Epithelial cell of esophagus (primary cell): ENCODE results near the gene CDH9.

ENCODE experiments used
- DNase-seq: peaks from one replicate; pipeline ENCODE4 v3.0.0; 2010; ENCODE audit warnings: low read depth
- H3K4me3 ChIP-seq: 2 replicates; pipeline ENCODE4 v1.5.1; 2011; ENCODE audit warnings: mild to moderate bottlenecking, low read length, control low read depth
- TF ChIP-seq, protein P1 (sequence below): IDR thresholded peaks from 2 replicates; pipeline ENCODE4 v1.5.1; 2011; ENCODE audit warnings: low read depth, mild to moderate bottlenecking, low read length, control low read depth, inconsistent platforms; ENCODE audit not compliant: insufficient read depth; ENCODE audit errors: missing control alignments

Gene CDH9

DNA sequence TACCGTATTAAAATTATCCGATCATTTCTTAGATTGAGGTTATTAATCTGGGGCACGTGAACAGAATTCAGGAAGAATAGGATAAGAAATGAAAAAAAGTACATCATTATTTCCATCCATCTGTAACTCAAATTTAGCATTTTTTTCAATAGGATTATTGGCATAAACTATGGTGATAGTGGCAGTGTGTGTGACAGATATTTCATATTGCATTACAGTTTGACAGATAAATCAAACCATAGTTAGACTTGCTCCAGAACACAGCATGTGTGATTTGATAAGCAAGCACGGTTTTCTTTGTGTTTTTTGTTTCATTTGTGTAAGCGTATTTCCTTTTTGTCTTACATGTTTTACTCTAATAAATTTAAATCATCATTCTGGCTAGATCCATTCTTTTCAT is 155.0 kb downstream of the CDH9 start:
- no peak for DNase-seq
- no peak overlapping the region for H3K4me3 ChIP-seq
- TF ChIP-seq, protein P1, sequence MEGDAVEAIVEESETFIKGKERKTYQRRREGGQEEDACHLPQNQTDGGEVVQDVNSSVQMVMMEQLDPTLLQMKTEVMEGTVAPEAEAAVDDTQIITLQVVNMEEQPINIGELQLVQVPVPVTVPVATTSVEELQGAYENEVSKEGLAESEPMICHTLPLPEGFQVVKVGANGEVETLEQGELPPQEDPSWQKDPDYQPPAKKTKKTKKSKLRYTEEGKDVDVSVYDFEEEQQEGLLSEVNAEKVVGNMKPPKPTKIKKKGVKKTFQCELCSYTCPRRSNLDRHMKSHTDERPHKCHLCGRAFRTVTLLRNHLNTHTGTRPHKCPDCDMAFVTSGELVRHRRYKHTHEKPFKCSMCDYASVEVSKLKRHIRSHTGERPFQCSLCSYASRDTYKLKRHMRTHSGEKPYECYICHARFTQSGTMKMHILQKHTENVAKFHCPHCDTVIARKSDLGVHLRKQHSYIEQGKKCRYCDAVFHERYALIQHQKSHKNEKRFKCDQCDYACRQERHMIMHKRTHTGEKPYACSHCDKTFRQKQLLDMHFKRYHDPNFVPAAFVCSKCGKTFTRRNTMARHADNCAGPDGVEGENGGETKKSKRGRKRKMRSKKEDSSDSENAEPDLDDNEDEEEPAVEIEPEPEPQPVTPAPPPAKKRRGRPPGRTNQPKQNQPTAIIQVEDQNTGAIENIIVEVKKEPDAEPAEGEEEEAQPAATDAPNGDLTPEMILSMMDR: no peak

DNA sequence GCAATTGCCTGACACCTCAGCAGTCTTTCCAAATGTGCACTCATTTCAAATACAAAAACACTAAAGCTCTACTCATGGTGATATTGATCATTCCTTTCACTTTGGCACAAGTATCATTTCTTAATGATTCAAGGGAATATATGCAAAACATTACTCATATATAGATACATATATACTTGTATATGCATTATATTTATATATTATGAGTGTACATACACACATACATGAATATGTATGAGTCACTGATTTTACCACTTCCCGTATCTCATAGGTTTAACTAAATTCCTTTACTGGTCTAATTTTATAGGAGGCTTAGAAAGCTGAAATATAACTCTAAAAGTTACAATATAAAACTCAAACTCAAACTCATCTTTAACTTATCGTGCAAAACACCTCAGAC is 156.5 kb downstream of the CDH9 start:
- no peak overlapping the region for H3K4me3 ChIP-seq
- TF ChIP-seq, protein P1: no peak
- peak; percentile 5 for DNase-seq

DNA sequence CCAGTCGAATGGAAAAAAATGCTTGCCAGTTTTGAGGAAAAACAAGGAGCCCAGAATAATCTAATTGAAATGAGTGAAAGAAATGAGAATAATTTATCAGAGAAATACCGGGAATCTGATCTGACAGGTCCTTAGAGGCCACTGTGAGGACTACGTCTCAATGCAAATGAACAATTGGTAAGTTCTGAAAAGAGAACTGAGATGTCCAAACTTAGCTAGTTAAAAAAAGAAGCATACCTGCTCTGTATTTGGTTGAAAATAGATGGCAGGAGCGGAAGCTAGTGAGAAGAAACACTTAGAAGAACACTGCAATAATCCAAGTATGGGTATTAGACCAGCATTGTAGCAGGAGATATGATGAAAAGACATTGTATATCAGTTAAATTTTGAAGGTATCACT is 161.2 kb downstream of the CDH9 start:
- no peak overlapping the region for H3K4me3 ChIP-seq
- DNase-seq: no peak
- TF ChIP-seq, protein P1: no peak

DNA sequence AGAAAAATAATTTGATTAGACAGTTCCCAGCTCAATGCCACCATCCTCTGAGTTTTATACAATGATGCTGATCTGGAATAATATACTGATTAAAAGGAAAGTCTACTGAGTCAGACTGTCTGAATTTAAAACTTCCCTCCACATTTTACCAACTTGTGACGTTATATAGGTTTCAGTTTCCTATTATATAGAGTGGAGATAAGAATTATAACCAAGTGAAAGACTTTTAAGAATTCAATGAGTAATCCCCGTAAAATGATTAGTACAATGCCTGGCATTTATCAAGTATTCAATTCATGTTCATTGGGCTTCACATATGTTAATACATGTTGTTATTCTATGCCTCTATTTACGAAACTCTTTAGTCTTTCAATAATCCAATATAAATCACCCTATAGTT is 166.0 kb downstream of the CDH9 start:
- no peak overlapping the region for H3K4me3 ChIP-seq
- TF ChIP-seq, protein P1: no peak
- DNase-seq: no peak

DNA sequence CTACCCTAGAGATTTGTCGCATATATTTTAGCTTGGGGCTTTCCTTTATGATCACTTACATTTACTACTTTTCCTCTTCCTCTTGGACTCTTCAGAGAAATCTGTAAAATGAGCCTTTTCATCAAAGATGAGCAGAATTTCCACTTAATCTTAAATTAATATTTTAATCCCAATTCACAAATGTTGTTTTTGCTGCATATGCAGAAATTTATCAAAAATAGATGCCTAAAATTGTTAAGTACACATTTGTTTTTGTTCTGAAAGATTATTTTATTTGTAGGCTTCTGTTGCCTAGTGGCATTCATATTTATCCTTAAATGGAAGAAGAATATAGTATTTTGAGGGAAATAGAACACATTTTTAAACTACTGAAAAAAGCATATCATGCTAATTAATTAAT is 168.6 kb downstream of the CDH9 start:
- H3K4me3 ChIP-seq: no peak overlapping the region
- TF ChIP-seq, protein P1: no peak
- DNase-seq: no peak

DNA sequence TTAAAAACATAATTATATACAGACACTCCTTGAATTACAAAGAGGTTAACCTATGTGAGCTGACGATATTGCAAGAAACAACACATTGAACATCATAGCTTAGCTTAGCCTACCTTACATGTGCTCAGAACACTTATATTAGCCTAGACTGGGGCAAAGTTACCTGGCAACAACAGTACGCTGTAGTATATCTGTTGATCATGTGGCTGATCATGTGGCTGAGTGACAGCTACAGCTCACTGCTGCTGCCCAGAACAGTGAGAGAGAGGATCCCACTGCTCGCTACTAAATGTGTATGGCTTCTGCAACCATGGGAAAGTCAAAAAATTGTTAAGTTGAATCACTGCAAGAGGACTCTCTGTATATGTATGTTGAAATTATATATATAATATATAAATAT is 169.9 kb downstream of the CDH9 start:
- no peak for DNase-seq
- TF ChIP-seq, protein P1: no peak
- no peak overlapping the region for H3K4me3 ChIP-seq

DNA sequence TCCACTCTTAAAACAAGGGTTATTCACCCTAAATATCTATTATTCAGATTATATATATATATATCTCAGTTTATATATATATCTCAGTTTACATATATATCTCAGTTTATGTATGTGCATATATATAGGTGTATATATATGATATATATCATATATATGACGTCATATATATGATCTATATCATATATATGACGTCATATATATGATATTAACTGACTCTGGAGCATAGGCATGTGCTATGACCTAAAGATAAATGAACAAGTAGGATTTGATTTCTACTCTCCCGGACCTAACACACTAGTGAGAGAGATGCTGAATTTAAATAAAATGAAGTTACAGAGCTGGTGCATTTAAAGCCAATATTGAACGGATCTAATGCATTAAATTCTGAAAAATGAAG is 174.3 kb downstream of the CDH9 start:
- DNase-seq: no peak
- TF ChIP-seq, protein P1: no peak
- H3K4me3 ChIP-seq: no peak overlapping the region
